HepG2 (cell line): ENCODE measurements around the gene PRM3. TPM values are rescaled to one million over a fixed set of nuclear protein-coding genes. Genes with fewer than 3 reads are reported as not detected.

ENCODE experiments used
- BORCS8-MEF2B ChIP-seq: sonication (generic); formaldehyde crosslinking; IDR thresholded peaks from 2 replicates; pipeline ENCODE4 v1.8.0; 2022; ENCODE audit warnings: mild to moderate bottlenecking, missing genetic modification reagents
- CBX1 ChIP-seq: IDR thresholded peaks from one replicate; pipeline ENCODE4 v1.6.1; 2016; ENCODE audit warnings: antibody characterized with exemption, low read depth
- CBX5 ChIP-seq: sonication (generic); formaldehyde crosslinking; IDR thresholded peaks from 2 replicates; pipeline ENCODE4 v1.4.0; 2020; ENCODE audit warnings: missing genetic modification reagents, borderline replicate concordance
- GLI4 ChIP-seq: sonication (generic); formaldehyde crosslinking; IDR thresholded peaks from 2 replicates; pipeline ENCODE4 v1.5.1; 2020; ENCODE audit warnings: missing genetic modification reagents, mild to moderate bottlenecking, moderate library complexity, borderline replicate concordance
- MEIS1 ChIP-seq: sonication (generic); formaldehyde crosslinking; IDR thresholded peaks from 2 replicates; pipeline ENCODE4 v1.9.0; 2021; ENCODE audit warnings: mild to moderate bottlenecking, missing genetic modification reagents, moderate library complexity, borderline replicate concordance
- NR2C2 ChIP-seq: sonication (generic); formaldehyde crosslinking; IDR thresholded peaks from 2 replicates; pipeline ENCODE4 v1.4.0; 2020; ENCODE audit warnings: missing genetic modification reagents, mild to moderate bottlenecking, moderate library complexity, borderline replicate concordance
- RFX5 ChIP-seq: IDR thresholded peaks from 2 replicates; pipeline ENCODE4 v1.6.1; 2011; ENCODE audit warnings: low read depth, low read length, improper control_type of control experiment
- RORA ChIP-seq: sonication (generic); formaldehyde crosslinking; IDR thresholded peaks from 2 replicates; pipeline ENCODE4 v1.5.0; 2020; ENCODE audit warnings: mild to moderate bottlenecking, missing genetic modification reagents, moderate library complexity
- TEAD3 ChIP-seq: optimal IDR thresholded peaks from 2 replicates; pipeline ENCODE3; 2016; ENCODE audit warnings: borderline replicate concordance
- ZBTB46 ChIP-seq: sonication (generic); formaldehyde crosslinking; IDR thresholded peaks from 2 replicates; pipeline ENCODE4 v1.4.0; 2020; ENCODE audit warnings: mild to moderate bottlenecking, missing genetic modification reagents, borderline replicate concordance
- ZFP90 ChIP-seq: sonication (generic); formaldehyde crosslinking; IDR thresholded peaks from 2 replicates; pipeline ENCODE4 v1.8.0; 2022; ENCODE audit warnings: missing genetic modification reagents, mild to moderate bottlenecking, inconsistent platforms, borderline replicate concordance
- ZNF205 ChIP-seq: IDR thresholded peaks from 2 replicates; pipeline ENCODE4 v1.6.1; 2018; ENCODE audit warnings: missing biosample characterization, missing genetic modification reagents
- ZNF230 ChIP-seq: sonication (generic); formaldehyde crosslinking; IDR thresholded peaks from 2 replicates; pipeline ENCODE4 v1.4.0; 2020; ENCODE audit warnings: mild to moderate bottlenecking, missing genetic modification reagents
- ZNF335 ChIP-seq: sonication (generic); formaldehyde crosslinking; IDR thresholded peaks from 2 replicates; pipeline ENCODE4 v1.4.0; 2020; ENCODE audit warnings: missing genetic modification reagents
- ZNF674 ChIP-seq: sonication (generic); formaldehyde crosslinking; IDR thresholded peaks from 2 replicates; pipeline ENCODE4 v1.5.0; 2020; ENCODE audit warnings: low read depth, mild to moderate bottlenecking, missing genetic modification reagents
- polyA plus RNA-seq, 8 experiments: library from polyadenylated mRNA; depleted of rRNA in 3 of 8; stranded (reverse) in 7 of 8; unstranded in 1 of 8; fragments of >200 nt; fragmentation: Illumina TruSeq in 4 of 8; extraction: Trizol in 4 of 8; gene quantifications; 2 replicates each; pipeline versions ENCODE4 v1.2.1 to v1.2.3, GENCODE V29; 2011 to 2016; ENCODE audit warnings: low read depth in 4 of 8, missing spikeins in 1 of 8, mixed read lengths in 1 of 8; ENCODE audit not compliant: insufficient read depth in 1 of 8
- total RNA-seq, 5 experiments: library from RNA; depleted of rRNA; stranded (reverse); fragments of >200 nt; fragmentation: Illumina TruSeq; extraction: Trizol; gene quantifications; 2 replicates each; pipeline ENCODE4 v1.2.3, GENCODE V29; 2016; ENCODE audit warnings: low read depth in 1 of 5
- TF ChIP-seq, protein P1 (sequence below): IDR thresholded peaks from 2 replicates; pipeline ENCODE4 v1.6.1; 2016; ENCODE audit warnings: mild to moderate bottlenecking
- TF ChIP-seq, protein P2 (sequence below): sonication (generic); formaldehyde crosslinking; IDR thresholded peaks from 2 replicates; pipeline ENCODE4 v1.4.0; 2020; ENCODE audit warnings: missing genetic modification reagents

The PRM3 gene
- total and polyA plus RNA-seq, 2 of the 13 experiments (the other 11 are each of a cell fraction or from before 2014, with no cell fraction given), result not detected

GRCh38 chr16:11258553-11259492 is 14.6 kb downstream of the PRM3 start (continued):
- TF ChIP-seq, protein P1, sequence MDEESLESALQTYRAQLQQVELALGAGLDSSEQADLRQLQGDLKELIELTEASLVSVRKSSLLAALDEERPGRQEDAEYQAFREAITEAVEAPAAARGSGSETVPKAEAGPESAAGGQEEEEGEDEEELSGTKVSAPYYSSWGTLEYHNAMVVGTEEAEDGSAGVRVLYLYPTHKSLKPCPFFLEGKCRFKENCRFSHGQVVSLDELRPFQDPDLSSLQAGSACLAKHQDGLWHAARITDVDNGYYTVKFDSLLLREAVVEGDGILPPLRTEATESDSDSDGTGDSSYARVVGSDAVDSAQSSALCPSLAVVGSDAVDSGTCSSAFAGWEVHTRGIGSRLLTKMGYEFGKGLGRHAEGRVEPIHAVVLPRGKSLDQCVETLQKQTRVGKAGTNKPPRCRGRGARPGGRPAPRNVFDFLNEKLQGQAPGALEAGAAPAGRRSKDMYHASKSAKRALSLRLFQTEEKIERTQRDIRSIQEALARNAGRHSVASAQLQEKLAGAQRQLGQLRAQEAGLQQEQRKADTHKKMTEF (CRISPR knock-in tag), result 0 out of 2 replicates have a peak, but pooled peaks have one; percentile 30
- peak; percentile 81; the same call in 1 of the 2 replicates for TF ChIP-seq MEIS1 (CRISPR knock-in tag)
- peak; percentile 45 for TF ChIP-seq CBX1
- TF ChIP-seq ZNF335 (CRISPR knock-in tag), result 0 out of 2 replicates have a peak, but pooled peaks have one; percentile 19
- no peak for TF ChIP-seq RORA (CRISPR knock-in tag)
- peak; percentile 94; the same call in 1 of the 2 replicates for TF ChIP-seq ZBTB46
- 0 out of 2 replicates have a peak, but pooled peaks have one; percentile 59 for TF ChIP-seq BORCS8-MEF2B (CRISPR knock-in tag)
- TF ChIP-seq, protein P2, sequence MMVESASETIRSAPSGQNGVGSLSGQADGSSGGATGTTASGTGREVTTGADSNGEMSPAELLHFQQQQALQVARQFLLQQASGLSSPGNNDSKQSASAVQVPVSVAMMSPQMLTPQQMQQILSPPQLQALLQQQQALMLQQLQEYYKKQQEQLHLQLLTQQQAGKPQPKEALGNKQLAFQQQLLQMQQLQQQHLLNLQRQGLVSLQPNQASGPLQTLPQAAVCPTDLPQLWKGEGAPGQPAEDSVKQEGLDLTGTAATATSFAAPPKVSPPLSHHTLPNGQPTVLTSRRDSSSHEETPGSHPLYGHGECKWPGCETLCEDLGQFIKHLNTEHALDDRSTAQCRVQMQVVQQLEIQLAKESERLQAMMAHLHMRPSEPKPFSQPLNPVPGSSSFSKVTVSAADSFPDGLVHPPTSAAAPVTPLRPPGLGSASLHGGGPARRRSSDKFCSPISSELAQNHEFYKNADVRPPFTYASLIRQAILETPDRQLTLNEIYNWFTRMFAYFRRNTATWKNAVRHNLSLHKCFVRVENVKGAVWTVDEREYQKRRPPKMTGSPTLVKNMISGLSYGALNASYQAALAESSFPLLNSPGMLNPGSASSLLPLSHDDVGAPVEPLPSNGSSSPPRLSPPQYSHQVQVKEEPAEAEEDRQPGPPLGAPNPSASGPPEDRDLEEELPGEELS, result peak; percentile 55
- TF ChIP-seq NR2C2 (CRISPR knock-in tag), result peak; percentile 85
- 0 out of 2 replicates have a peak, but pooled peaks have one; percentile 33 for TF ChIP-seq ZNF205 (CRISPR knock-in tag)
- TF ChIP-seq ZFP90 (CRISPR knock-in tag), result peak; percentile 81; the same call in 1 of the 2 replicates
- TF ChIP-seq ZNF230 (CRISPR knock-in tag), result no peak; the same call in 1 of the 2 replicates
- no peak for TF ChIP-seq ZNF674 (CRISPR knock-in tag)
- peak; percentile 15; the same call in 1 of the 2 replicates for TF ChIP-seq GLI4 (CRISPR knock-in tag)
- TF ChIP-seq TEAD3 (CRISPR knock-in tag), result no peak
- no peak; the same call in 1 of the 2 replicates for TF ChIP-seq CBX5 (CRISPR knock-in tag)
- no peak for TF ChIP-seq RFX5
